ENCODE measurements around the gene LEO1. TPM values are rescaled to one million over a fixed set of nuclear protein-coding genes. Genes with fewer than 3 reads are reported as not detected.
A peak's percentile ranks its signal among the peaks of the same experiment; 100 is the strongest.

Gene LEO1
- total and polyA plus RNA-seq, 10 of the 15 experiments (the other 5 are each of a cell fraction or from before 2014, with no cell fraction given), result 13.6 to 50.6 (median 32.4) TPM

DNA sequence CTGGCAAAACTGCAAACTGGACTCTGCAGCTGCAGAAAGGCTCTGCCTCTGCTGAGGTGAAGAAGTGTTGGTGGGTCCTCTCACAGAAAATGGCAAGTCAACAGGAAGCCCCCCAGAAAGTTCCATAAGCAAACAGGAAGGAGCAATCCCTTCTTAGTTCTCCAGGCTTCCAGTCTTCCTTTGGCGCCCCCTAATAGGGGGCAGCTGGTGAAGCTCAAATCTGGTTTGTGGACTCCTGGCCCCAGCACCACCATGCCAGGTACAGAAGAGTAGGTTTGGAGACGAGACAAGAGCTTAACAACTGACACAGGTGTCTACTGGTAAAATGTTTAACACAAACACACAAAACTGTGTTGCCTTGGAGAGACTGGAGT is 35.5 kb downstream of the LEO1 start (continued):
- no peak for TF ChIP-seq POU2F2 (IDR thresholded peaks at IDR 0.05; ENCODE audit: borderline replicate concordance, low read depth, low read length)
- TF ChIP-seq SRF (IDR thresholded peaks at IDR 0.05; ENCODE audit: low read depth in 2 of 2, low read length in 2 of 2), result no peak
- TF ChIP-seq, protein P1, sequence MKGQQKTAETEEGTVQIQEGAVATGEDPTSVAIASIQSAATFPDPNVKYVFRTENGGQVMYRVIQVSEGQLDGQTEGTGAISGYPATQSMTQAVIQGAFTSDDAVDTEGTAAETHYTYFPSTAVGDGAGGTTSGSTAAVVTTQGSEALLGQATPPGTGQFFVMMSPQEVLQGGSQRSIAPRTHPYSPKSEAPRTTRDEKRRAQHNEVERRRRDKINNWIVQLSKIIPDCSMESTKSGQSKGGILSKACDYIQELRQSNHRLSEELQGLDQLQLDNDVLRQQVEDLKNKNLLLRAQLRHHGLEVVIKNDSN (IDR thresholded peaks at IDR 0.05; ENCODE audit: borderline replicate concordance, extremely low read length, insufficient read depth, low read depth, low read length), result no peak
- no peak for TF ChIP-seq BACH1 (IDR thresholded peaks at IDR 0.05; ENCODE audit: borderline replicate concordance)
- TF ChIP-seq ZNF274 (IDR thresholded peaks at IDR 0.05; ENCODE audit: insufficient read depth, insufficient read length), result no peak
- TF ChIP-seq LARP7 (IDR thresholded peaks at IDR 0.05), result no peak
- TF ChIP-seq POLR2AphosphoS2 (IDR thresholded peaks at IDR 0.05; ENCODE audit: low read depth, low read length), result no peak
- no peak for TF ChIP-seq ZNF622 (IDR thresholded peaks at IDR 0.05)

DNA sequence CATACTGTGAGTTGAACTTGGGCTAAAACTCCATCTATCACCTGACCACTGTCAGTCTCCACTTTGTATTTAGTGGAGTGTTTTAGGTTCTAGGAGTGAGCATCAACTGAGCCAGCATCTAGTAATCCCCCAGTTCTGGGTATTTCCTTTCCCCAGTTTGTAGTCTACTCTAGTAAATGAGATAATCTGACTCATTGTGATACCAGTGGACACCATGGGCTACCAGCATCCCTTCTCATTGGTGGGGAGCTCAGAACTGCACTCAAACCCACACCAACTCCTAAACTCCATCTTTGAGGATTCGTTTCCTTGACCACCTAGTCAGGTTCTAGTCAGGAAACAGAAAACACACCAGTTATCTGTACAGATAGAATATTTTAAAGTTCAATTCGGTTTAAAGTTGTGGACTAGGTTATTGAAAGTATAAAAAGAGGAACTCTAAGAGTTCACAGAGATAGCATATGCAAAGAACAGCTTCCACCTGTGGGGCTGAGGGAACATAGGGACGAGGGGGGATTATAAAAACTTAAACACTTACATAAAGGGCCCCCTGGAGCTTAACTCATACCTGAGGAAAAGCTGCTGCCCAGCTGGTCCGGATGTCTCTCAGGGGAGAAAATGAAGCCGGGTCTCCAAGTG is 36.0 kb downstream of the LEO1 start:
- CTCF ChIA-PET, result interaction anchor here (0.8 to 2.2 kb wide), 11 partner anchors 11 to 205 kb away, joined by 3 to 5 read pairs (median 3); no protein-coding TSS in a partner anchor
- Histone ChIP-seq H3K36me3 (ENCODE audit: control insufficient read depth in 2 of 2, insufficient read depth in 2 of 2, low read length in 1 of 2) (peaks cover 7 to 12% of the 10 kb centered on the region in 2 experiments; a peak in 3 of 4 replicates), H3K4me2 (ENCODE audit: control insufficient read depth, insufficient read depth) (peak overlapping the region; percentile 84), H3K27ac (ENCODE audit: control insufficient read depth, insufficient read depth) (peak overlapping the region; percentile 80), H3K27me3 (replicated peaks in 1 of 2; ENCODE audit: control insufficient read depth in 2 of 2, insufficient read depth in 2 of 2, low read length in 1 of 2) (no peaks in the 10 kb centered on the region), H4K20me1 (ENCODE audit: control insufficient read depth, insufficient read depth) (no peaks in the 10 kb centered on the region), H2AFZ (ENCODE audit: control insufficient read depth, low read depth, low read length) (peak overlapping the region; percentile 62; the same call in 1 of the 2 replicates), H3K9me3 (replicated peaks; ENCODE audit: control insufficient read depth, insufficient read depth, low read length) (no peaks in the 10 kb centered on the region), H3K79me2 (ENCODE audit: control insufficient read depth, insufficient read depth, low read length) (no peaks in the 10 kb centered on the region), H3K4me1 (ENCODE audit: control insufficient read depth, insufficient read depth, low read length) (peaks cover 20% of the 10 kb centered on the region), H3K9ac (ENCODE audit: control insufficient read depth, insufficient read depth, low read length) (peak overlapping the region; percentile 51), H3K4me3 (no peak overlapping the region)
- ATAC-seq (peak; percentile 98), DNase-seq (ENCODE audit: low read depth, low spot score) (peak; percentile 60), FAIRE-seq (peak; percentile 92)
- intact Hi-C loops (cut with micrococcal nuclease; ENCODE audit: unreplicated experiment) (no loop called here), in situ Hi-C loops (cut with MboI) (no loop called here)
- BruUV-seq (replicated peaks), result no TSS peak
- POLR2A ChIA-PET, result interaction anchor here (0.5 kb wide), 1 partner anchor 25 kb away, joined by 3 read pairs; no protein-coding TSS in a partner anchor
- 16% methylated on average over 5 of the region's 5 CpGs for WGBS (ENCODE audit: insufficient coverage, insufficient replicate concordance, low lambda C conversion rate, missing lambda C conversion rate)
- SMC1A ChIA-PET (ENCODE audit: uncharacterized antibody, unreplicated experiment), result interaction anchor here (0.6 to 2.0 kb wide), 11 partner anchors 10 to 250 kb away, joined by 3 to 7 read pairs (median 3); partner anchors contain the start of gene LEO1
- RAD21 ChIA-PET (ENCODE audit: unreplicated experiment), result interaction anchor here (0.7 to 1.4 kb wide), 7 partner anchors 11 to 273 kb away, joined by 3 to 4 read pairs (median 3); partner anchors contain the start of gene LYSMD2
- TF ChIP-seq CREB1 (IDR thresholded peaks at IDR 0.05; ENCODE audit: low read depth), result no peak
- TF ChIP-seq IKZF1 (conservative IDR thresholded peaks at IDR 0.05), result peak; percentile 42; the same call in 1 of the 2 replicates
- no peak for TF ChIP-seq ZNF384 (IDR thresholded peaks at IDR 0.05; ENCODE audit: borderline replicate concordance, low read depth, low read length)
- TF ChIP-seq SREBF2 (IDR thresholded peaks at IDR 0.05; ENCODE audit: low read length), result no peak
- no peak for TF ChIP-seq CHD4 (IDR thresholded peaks at IDR 0.05)
- TF ChIP-seq, protein P2, sequence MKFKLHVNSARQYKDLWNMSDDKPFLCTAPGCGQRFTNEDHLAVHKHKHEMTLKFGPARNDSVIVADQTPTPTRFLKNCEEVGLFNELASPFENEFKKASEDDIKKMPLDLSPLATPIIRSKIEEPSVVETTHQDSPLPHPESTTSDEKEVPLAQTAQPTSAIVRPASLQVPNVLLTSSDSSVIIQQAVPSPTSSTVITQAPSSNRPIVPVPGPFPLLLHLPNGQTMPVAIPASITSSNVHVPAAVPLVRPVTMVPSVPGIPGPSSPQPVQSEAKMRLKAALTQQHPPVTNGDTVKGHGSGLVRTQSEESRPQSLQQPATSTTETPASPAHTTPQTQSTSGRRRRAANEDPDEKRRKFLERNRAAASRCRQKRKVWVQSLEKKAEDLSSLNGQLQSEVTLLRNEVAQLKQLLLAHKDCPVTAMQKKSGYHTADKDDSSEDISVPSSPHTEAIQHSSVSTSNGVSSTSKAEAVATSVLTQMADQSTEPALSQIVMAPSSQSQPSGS (IDR thresholded peaks at IDR 0.05; ENCODE audit: low read length), result peak; percentile 36; the same call in 1 of the 2 replicates
- TF ChIP-seq, protein P1 (IDR thresholded peaks at IDR 0.05; ENCODE audit: borderline replicate concordance, extremely low read length, insufficient read depth, low read depth, low read length), result no peak
- TF ChIP-seq, protein P3, sequence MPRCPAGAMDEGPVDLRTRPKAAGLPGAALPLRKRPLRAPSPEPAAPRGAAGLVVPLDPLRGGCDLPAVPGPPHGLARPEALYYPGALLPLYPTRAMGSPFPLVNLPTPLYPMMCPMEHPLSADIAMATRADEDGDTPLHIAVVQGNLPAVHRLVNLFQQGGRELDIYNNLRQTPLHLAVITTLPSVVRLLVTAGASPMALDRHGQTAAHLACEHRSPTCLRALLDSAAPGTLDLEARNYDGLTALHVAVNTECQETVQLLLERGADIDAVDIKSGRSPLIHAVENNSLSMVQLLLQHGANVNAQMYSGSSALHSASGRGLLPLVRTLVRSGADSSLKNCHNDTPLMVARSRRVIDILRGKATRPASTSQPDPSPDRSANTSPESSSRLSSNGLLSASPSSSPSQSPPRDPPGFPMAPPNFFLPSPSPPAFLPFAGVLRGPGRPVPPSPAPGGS (IDR thresholded peaks at IDR 0.05; ENCODE audit: borderline replicate concordance, insufficient read depth, low read depth, low read length, poor library complexity, severe bottlenecking), result no peak
- peak; percentile 39 for TF ChIP-seq ATF7 (IDR thresholded peaks at IDR 0.05; ENCODE audit: low read depth)
